Measurements from ENCODE around the gene SRSF5.

DNA sequence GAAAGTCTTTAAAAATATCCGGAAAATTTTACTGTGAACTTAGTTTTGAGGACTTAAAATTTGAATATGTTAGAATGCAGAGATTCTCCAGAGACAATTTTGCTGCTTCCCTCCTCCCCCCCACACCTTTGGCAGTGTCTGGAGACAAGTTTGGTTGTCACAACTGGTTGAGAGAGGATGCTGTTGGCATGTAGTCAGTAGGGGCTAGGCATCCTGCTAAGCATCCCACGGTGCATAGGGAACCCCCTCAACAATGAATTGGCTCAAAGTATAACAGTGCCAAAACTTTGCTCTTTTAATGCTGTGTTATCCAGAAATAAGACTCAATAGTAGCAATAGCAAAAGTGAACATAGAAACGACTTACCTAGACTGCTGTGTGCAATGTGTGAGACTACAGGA lies 3.6 kb downstream of the SRSF5 start:
- TF ChIP-seq EZH2 (IDR thresholded peaks at IDR 0.05; ENCODE audit: low read depth, low read length, severe bottlenecking): no peak
- TF ChIP-seq, protein P1, sequence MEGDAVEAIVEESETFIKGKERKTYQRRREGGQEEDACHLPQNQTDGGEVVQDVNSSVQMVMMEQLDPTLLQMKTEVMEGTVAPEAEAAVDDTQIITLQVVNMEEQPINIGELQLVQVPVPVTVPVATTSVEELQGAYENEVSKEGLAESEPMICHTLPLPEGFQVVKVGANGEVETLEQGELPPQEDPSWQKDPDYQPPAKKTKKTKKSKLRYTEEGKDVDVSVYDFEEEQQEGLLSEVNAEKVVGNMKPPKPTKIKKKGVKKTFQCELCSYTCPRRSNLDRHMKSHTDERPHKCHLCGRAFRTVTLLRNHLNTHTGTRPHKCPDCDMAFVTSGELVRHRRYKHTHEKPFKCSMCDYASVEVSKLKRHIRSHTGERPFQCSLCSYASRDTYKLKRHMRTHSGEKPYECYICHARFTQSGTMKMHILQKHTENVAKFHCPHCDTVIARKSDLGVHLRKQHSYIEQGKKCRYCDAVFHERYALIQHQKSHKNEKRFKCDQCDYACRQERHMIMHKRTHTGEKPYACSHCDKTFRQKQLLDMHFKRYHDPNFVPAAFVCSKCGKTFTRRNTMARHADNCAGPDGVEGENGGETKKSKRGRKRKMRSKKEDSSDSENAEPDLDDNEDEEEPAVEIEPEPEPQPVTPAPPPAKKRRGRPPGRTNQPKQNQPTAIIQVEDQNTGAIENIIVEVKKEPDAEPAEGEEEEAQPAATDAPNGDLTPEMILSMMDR (IDR thresholded peaks at IDR 0.05; ENCODE audit: control extremely low read depth in 1 of 3, insufficient read depth in 1 of 3, low read depth in 1 of 3, low read length in 3 of 3): no peak

Data from H1 (cell line).